HepG2 (cell line): ENCODE measurements around the gene BCAS1. TPM values are rescaled to one million over a fixed set of nuclear protein-coding genes. Genes with fewer than 3 reads are reported as not detected.
A peak's percentile ranks its signal among the peaks of the same experiment; 100 is the strongest.

Source experiments
- ATM ChIP-seq: fragments of 450-650 bp; IDR thresholded peaks from 2 replicates; pipeline ENCODE4 v1.7.1; 2017; ENCODE audit warnings: mild to moderate bottlenecking, borderline replicate concordance
- FOSL2 ChIP-seq: sonication (generic); formaldehyde crosslinking; IDR thresholded peaks from 2 replicates; pipeline ENCODE4 v1.4.0; 2020; ENCODE audit warnings: missing genetic modification reagents
- GABPA ChIP-seq, 2 experiments: IDR thresholded peaks; 2 replicates each; pipeline ENCODE4 v1.6.1; 2011 to 2016; ENCODE audit warnings: low read depth in 2 of 2, low read length in 1 of 2, missing biosample characterization in 1 of 2, missing genetic modification characterization in 1 of 2
- MEF2D ChIP-seq: sonication (generic); formaldehyde crosslinking; IDR thresholded peaks from 2 replicates; pipeline ENCODE4 v1.5.1; 2020; ENCODE audit warnings: mild to moderate bottlenecking, missing genetic modification reagents
- NFE2L2 ChIP-seq: fragments of 150-350 bp; IDR thresholded peaks from 2 replicates; pipeline ENCODE4 v1.6.1; 2014; ENCODE audit warnings: low read length
- RARG ChIP-seq: sonication (generic); formaldehyde crosslinking; IDR thresholded peaks from 2 replicates; pipeline ENCODE4 v1.4.0; 2020; ENCODE audit warnings: low read depth, mild to moderate bottlenecking, missing genetic modification reagents
- RCOR2 ChIP-seq: IDR thresholded peaks from 2 replicates; pipeline ENCODE4 v1.6.1; 2016; ENCODE audit warnings: missing biosample characterization, missing genetic modification reagents
- RFXAP ChIP-seq: sonication (generic); formaldehyde crosslinking; IDR thresholded peaks from 2 replicates; pipeline ENCODE4 v1.4.0; 2020; ENCODE audit warnings: missing genetic modification reagents, borderline replicate concordance
- SOX13 ChIP-seq, 3 experiments: fragments of 450-650 bp in 1 of 3; sonication (generic) in 1 of 3; formaldehyde crosslinking in 1 of 3; IDR thresholded peaks in 2 of 3; conservative IDR thresholded peaks in 1 of 3; 2 replicates each; pipeline versions ENCODE4 v1.5.0 to v1.6.1; 2016 to 2020; ENCODE audit warnings: antibody characterized with exemption in 1 of 3, mild to moderate bottlenecking in 1 of 3, missing compliant biosample characterization in 1 of 3, missing genetic modification reagents in 1 of 3, moderate library complexity in 1 of 3
- SPEN ChIP-seq: sonication (generic); formaldehyde crosslinking; IDR thresholded peaks from 2 replicates; pipeline ENCODE4 v1.5.1; 2020; ENCODE audit warnings: low read depth, mild to moderate bottlenecking, missing genetic modification reagents
- TOPORS ChIP-seq: sonication (generic); formaldehyde crosslinking; IDR thresholded peaks from 2 replicates; pipeline ENCODE4 v1.8.0; 2023; ENCODE audit warnings: mild to moderate bottlenecking, missing genetic modification reagents
- ZHX1 ChIP-seq: sonication (generic); formaldehyde crosslinking; IDR thresholded peaks from 2 replicates; pipeline ENCODE4 v1.8.1; 2022; ENCODE audit warnings: low read depth, mild to moderate bottlenecking, missing genetic modification reagents
- ZNF703 ChIP-seq: sonication (generic); formaldehyde crosslinking; IDR thresholded peaks from 2 replicates; pipeline ENCODE4 v1.5.1; 2020; ENCODE audit warnings: missing genetic modification reagents, mild to moderate bottlenecking, moderate library complexity, borderline replicate concordance
- ZNF775 ChIP-seq: sonication (generic); formaldehyde crosslinking; IDR thresholded peaks from 2 replicates; pipeline ENCODE4 v1.4.0; 2020; ENCODE audit warnings: missing genetic modification reagents, mild to moderate bottlenecking, moderate library complexity, borderline replicate concordance
- polyA plus RNA-seq, 8 experiments: library from polyadenylated mRNA; depleted of rRNA in 3 of 8; stranded (reverse) in 7 of 8; unstranded in 1 of 8; fragments of >200 nt; fragmentation: Illumina TruSeq in 4 of 8; extraction: Trizol in 4 of 8; gene quantifications; 2 replicates each; pipeline versions ENCODE4 v1.2.1 to v1.2.3, GENCODE V29; 2011 to 2016; ENCODE audit warnings: low read depth in 4 of 8, missing spikeins in 1 of 8, mixed read lengths in 1 of 8; ENCODE audit not compliant: insufficient read depth in 1 of 8
- total RNA-seq, 5 experiments: library from RNA; depleted of rRNA; stranded (reverse); fragments of >200 nt; fragmentation: Illumina TruSeq; extraction: Trizol; gene quantifications; 2 replicates each; pipeline ENCODE4 v1.2.3, GENCODE V29; 2016; ENCODE audit warnings: low read depth in 1 of 5
- TF ChIP-seq, protein P1 (sequence below): sonication (generic); formaldehyde crosslinking; IDR thresholded peaks from 2 replicates; pipeline ENCODE4 v1.5.0; 2020; ENCODE audit warnings: mild to moderate bottlenecking, missing genetic modification reagents
- TF ChIP-seq, protein P2 (sequence below): sonication (generic); formaldehyde crosslinking; IDR thresholded peaks from 2 replicates; pipeline ENCODE4 v1.4.0; 2020; ENCODE audit warnings: low read depth, mild to moderate bottlenecking, missing genetic modification reagents
- TF ChIP-seq, protein P3 (sequence below): sonication (generic); formaldehyde crosslinking; IDR thresholded peaks from 2 replicates; pipeline ENCODE4 v1.9.0; 2021; ENCODE audit warnings: missing genetic modification reagents, borderline replicate concordance

Gene BCAS1
- total and polyA plus RNA-seq, 2 of the 13 experiments (the other 11 are each of a cell fraction or from before 2014, with no cell fraction given) = 0.55 to 0.91 TPM

DNA sequence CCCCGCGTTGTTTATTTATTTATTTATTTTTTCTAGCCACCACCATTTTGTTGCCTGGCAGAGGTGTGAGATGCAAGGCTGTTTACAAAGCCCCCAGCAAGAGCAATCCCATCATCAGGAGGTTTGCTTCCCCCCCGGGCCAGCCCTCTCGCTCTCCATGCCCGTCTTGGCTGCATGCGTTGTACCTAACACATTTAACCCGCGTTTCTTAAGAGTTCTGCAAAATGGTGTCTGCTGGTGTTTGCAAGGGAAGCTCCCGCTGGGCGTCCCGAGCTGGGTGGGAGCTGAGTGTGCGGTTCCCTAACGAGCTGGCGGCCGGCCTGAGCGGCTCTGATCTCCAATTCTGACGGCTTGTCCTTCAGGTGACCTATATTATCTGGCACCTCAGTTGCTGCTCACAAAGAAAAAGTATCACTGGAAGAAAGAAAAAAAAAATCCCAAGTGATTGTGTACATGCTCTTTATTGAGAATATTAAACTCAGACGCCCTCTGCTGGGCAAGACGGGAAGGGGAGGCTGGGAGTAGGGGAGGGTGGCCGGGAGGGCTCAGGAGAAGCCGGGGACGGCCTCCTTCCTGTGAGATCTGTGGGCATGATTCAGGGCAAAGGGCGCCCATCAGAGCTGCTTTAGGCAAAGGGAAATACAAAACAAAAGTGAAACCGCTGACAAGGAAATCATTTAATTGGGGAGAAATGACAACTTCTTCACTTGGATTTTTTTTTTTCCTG lies 154.8 kb downstream of the BCAS1 start (continued):
- TF ChIP-seq SOX13 (IDR thresholded peaks at IDR 0.05) (no peak), SOX13 (CRISPR knock-in tag; conservative IDR thresholded peaks at IDR 0.05 in 1 of 2, IDR thresholded peaks at IDR 0.05 in 1 of 2) (peak in 1 of 2 experiments; percentile 35; a peak in 1 of 4 replicates), RARG (no peak), NFE2L2 (no peak), RFXAP (CRISPR knock-in tag) (peak; percentile 53; the same call in 1 of the 2 replicates), ZNF775 (CRISPR knock-in tag) (peak; percentile 73; the same call in 1 of the 2 replicates), FOSL2 (CRISPR knock-in tag) (no peak), RCOR2 (CRISPR knock-in tag) (peak; percentile 50; the same call in 1 of the 2 replicates), SPEN (CRISPR knock-in tag) (no peak; the same call in none of the 2 replicates), ZHX1 (CRISPR knock-in tag) (peak; percentile 84), ATM (no peak), ZNF703 (CRISPR knock-in tag) (no peak), TOPORS (no peak), MEF2D (CRISPR knock-in tag) (no peak; the same call in 1 of the 2 replicates), GABPA (IDR thresholded peaks at IDR 0.05; ENCODE audit: low read depth, low read length) (no peak), GABPA (CRISPR knock-in tag; IDR thresholded peaks at IDR 0.05; ENCODE audit: low read depth) (peak; percentile 39; the same call in 1 of the 2 replicates)
- TF ChIP-seq, protein P1, sequence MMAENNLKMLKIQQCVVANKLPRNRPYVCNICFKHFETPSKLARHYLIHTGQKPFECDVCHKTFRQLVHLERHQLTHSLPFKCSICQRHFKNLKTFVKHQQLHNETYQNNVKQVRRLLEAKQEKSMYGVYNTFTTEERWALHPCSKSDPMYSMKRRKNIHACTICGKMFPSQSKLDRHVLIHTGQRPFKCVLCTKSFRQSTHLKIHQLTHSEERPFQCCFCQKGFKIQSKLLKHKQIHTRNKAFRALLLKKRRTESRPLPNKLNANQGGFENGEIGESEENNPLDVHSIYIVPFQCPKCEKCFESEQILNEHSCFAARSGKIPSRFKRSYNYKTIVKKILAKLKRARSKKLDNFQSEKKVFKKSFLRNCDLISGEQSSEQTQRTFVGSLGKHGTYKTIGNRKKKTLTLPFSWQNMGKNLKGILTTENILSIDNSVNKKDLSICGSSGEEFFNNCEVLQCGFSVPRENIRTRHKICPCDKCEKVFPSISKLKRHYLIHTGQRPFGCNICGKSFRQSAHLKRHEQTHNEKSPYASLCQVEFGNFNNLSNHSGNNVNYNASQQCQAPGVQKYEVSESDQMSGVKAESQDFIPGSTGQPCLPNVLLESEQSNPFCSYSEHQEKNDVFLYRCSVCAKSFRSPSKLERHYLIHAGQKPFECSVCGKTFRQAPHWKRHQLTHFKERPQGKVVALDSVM (CRISPR knock-in tag) = peak; percentile 76
- TF ChIP-seq, protein P2, sequence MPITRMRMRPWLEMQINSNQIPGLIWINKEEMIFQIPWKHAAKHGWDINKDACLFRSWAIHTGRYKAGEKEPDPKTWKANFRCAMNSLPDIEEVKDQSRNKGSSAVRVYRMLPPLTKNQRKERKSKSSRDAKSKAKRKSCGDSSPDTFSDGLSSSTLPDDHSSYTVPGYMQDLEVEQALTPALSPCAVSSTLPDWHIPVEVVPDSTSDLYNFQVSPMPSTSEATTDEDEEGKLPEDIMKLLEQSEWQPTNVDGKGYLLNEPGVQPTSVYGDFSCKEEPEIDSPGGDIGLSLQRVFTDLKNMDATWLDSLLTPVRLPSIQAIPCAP (CRISPR knock-in tag) = no peak
- TF ChIP-seq, protein P3, sequence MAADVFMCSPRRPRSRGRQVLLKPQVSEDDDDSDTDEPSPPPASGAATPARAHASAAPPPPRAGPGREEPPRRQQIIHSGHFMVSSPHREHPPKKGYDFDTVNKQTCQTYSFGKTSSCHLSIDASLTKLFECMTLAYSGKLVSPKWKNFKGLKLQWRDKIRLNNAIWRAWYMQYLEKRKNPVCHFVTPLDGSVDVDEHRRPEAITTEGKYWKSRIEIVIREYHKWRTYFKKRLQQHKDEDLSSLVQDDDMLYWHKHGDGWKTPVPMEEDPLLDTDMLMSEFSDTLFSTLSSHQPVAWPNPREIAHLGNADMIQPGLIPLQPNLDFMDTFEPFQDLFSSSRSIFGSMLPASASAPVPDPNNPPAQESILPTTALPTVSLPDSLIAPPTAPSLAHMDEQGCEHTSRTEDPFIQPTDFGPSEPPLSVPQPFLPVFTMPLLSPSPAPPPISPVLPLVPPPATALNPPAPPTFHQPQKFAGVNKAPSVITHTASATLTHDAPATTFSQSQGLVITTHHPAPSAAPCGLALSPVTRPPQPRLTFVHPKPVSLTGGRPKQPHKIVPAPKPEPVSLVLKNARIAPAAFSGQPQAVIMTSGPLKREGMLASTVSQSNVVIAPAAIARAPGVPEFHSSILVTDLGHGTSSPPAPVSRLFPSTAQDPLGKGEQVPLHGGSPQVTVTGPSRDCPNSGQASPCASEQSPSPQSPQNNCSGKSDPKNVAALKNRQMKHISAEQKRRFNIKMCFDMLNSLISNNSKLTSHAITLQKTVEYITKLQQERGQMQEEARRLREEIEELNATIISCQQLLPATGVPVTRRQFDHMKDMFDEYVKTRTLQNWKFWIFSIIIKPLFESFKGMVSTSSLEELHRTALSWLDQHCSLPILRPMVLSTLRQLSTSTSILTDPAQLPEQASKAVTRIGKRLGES (CRISPR knock-in tag) = no peak
